Colonic mucosa (tissue), 4 donors: ENCODE data around the gene CD209. TPM values are rescaled to one million over a fixed set of nuclear protein-coding genes. Genes with fewer than 3 reads are reported as not detected.
A peak's percentile ranks its signal among the peaks of the same experiment; 100 is the strongest.

Source experiments
- DNase-seq: peaks from one replicate; pipeline ENCODE4 v3.0.0-alpha.2; 2020
- H3K27ac ChIP-seq: fragments of 200-600 bp; one replicate; pipeline ENCODE4 v1.8.0; 2021
- H3K27me3 ChIP-seq: fragments of 200-600 bp; one replicate; pipeline ENCODE4 v1.8.0; 2021
- H3K36me3 ChIP-seq: fragments of 200-600 bp; one replicate; pipeline ENCODE4 v1.8.0; 2021
- H3K4me1 ChIP-seq: fragments of 200-600 bp; one replicate; pipeline ENCODE4 v1.8.0; 2021; ENCODE audit warnings: mild to moderate bottlenecking
- H3K4me3 ChIP-seq: fragments of 200-600 bp; one replicate; pipeline ENCODE4 v1.8.0; 2021
- H3K9ac ChIP-seq, 2 donors: one replicate each; pipeline ENCODE4 v1.7.0; 2013; ENCODE audit warnings: control low read depth in 2 of 2, low read depth in 2 of 2, low read length in 2 of 2
- H3K9me3 ChIP-seq: fragments of 200-600 bp; one replicate; pipeline ENCODE4 v1.8.0; 2021
- intact Hi-C: fragments of 100-400 bp; cut with DNase I; formaldehyde crosslinking; loops from one replicate; pipeline ENCODE4 v1.14.1; 2022
- total RNA-seq, 2 donors: library from RNA; stranded (reverse); fragmentation: NEBNext Ultra II Directional in 1 of 2; extraction: Animal tissue kit (Norgen Biotek cat#: 25700) in 1 of 2; gene quantifications; one replicate each; pipeline ENCODE4 v1.2.1, GENCODE V29; 2021
- TF ChIP-seq, protein P1 (sequence below): fragments of 200-600 bp; IDR thresholded peaks from one replicate; pipeline ENCODE4 v1.8.0; 2022; ENCODE audit warnings: antibody characterized with exemption, mild to moderate bottlenecking
- donor health status: healthy.
- donor health status: DM: no; HTN: no; CAD: no.
- donor health status: DM: no; HTN: no; CAD: no.

Gene CD209
- total RNA-seq, 2 donors from 2014 or later, result 4.0 to 12.1 TPM

DNA sequence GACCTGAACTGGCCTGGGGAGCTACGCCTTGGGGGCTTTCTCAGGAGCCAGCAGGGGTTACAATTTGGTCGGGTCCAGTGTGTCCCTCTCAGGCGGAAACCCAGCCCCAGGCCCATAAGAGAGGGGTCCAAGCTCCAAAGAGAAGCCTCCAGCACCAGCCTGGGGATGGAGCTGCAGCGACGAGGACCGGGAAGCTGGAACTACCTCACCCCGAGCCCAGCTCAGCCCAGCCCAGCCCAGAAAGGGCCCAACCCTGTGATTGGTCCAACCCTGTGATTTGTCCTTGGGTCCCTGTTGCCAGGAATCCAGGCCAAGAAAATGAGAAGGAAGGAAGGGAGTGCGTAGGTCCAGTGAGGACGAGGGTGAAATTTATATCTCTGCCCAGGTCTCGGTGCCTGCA, 39.8 kb upstream of the CD209 start:
- intact Hi-C loops, result no loop called here
- TF ChIP-seq, protein P1, sequence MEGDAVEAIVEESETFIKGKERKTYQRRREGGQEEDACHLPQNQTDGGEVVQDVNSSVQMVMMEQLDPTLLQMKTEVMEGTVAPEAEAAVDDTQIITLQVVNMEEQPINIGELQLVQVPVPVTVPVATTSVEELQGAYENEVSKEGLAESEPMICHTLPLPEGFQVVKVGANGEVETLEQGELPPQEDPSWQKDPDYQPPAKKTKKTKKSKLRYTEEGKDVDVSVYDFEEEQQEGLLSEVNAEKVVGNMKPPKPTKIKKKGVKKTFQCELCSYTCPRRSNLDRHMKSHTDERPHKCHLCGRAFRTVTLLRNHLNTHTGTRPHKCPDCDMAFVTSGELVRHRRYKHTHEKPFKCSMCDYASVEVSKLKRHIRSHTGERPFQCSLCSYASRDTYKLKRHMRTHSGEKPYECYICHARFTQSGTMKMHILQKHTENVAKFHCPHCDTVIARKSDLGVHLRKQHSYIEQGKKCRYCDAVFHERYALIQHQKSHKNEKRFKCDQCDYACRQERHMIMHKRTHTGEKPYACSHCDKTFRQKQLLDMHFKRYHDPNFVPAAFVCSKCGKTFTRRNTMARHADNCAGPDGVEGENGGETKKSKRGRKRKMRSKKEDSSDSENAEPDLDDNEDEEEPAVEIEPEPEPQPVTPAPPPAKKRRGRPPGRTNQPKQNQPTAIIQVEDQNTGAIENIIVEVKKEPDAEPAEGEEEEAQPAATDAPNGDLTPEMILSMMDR, result no peak
- H3K27ac ChIP-seq, result no peak overlapping the region
- no peak overlapping the region for H3K9ac ChIP-seq
- no peak overlapping the region for H3K4me3 ChIP-seq
- H3K4me1 ChIP-seq, result no peaks in the 10 kb centered on the region
- peak; percentile 25 for DNase-seq
- no peaks in the 10 kb centered on the region for H3K9me3 ChIP-seq
- peaks cover 34% of the 10 kb centered on the region for H3K27me3 ChIP-seq
- no peaks in the 10 kb centered on the region for H3K36me3 ChIP-seq

DNA sequence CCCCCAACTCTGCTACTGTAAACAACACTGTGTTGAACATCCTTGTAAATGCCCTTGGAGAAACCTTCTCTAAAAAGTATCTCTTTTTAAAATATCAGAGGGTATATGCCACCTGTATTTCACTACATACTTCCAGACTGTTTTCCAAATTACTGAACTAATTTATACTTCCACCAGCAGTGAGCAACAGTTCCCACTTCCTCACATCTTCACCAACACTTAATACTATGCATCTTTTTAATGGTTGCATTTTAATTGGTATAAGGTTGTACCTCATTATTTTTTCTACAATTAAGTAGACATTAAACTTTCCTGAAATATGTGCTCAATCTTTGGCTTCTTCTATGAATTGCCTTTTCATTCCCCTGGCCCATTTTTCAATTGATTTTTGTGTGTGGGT, 37.5 kb upstream of the CD209 start:
- Histone ChIP-seq H3K27me3 (peaks cover 34% of the 10 kb centered on the region), H3K4me1 (no peaks in the 10 kb centered on the region)

DNA sequence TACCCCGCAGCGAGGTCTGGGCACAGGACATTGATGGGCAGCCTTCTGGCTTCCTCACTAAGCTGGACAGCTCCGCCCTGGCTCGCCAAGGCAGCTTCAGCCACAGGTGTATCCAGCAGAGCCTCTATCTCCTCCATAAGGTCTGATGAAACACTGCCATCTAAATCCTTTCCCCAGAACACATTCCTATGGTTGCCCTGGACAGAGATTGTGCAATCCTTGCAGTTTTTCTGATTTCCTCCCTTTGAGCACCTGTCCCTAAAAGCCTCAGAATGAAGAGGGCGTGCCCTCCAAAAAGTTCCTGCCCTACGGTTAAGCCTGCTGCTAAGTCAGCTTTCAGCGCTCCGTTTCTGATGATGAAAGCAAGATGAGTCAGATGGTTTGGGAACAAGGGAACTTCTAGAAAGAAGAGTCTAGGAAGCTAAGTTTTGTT, 36.7 kb upstream of the CD209 start:
- TF ChIP-seq, protein P1, result no peak
- Histone ChIP-seq H3K9ac (no peak overlapping the region), H3K9me3 (no peaks in the 10 kb centered on the region), H3K4me1 (no peaks in the 10 kb centered on the region), H3K4me3 (no peak overlapping the region), H3K27ac (no peak overlapping the region), H3K27me3 (peaks cover 26% of the 10 kb centered on the region), H3K36me3 (no peaks in the 10 kb centered on the region)
- intact Hi-C loops, result no loop called here
- DNase-seq, result no peak

More for the DNA sequence above, 37.5 kb upstream of the CD209 start:
- H3K36me3 ChIP-seq, result no peaks in the 10 kb centered on the region
- no peak overlapping the region for H3K27ac ChIP-seq
- no peak overlapping the region for H3K4me3 ChIP-seq
- H3K9me3 ChIP-seq, result no peaks in the 10 kb centered on the region
- H3K9ac ChIP-seq, result no peak overlapping the region
- DNase-seq, result no peak
- intact Hi-C loops, result no loop called here
- TF ChIP-seq, protein P1, result no peak

DNA sequence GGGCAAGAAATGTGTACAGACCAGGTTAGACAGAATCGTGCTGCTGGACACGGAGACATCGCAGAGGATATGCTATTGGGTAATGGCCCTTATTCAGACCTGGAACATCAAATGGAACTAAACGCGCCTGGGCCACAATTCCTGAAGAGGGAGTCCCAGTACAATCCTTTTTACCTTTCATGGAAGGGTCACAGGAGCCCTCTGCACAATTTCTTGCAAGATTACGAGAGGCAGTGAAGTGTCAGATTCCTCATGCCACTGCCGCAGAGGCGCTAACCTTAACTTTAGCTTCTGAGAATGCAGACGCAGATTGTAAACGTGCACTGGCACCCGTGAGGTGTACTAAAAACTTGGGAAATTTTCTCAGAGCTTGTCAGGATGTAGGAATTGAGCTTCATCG, 33.8 kb upstream of the CD209 start:
- no peak for DNase-seq
- H3K27me3 ChIP-seq, result peaks cover 3% of the 10 kb centered on the region
- no peaks in the 10 kb centered on the region for H3K4me1 ChIP-seq
- no peak overlapping the region for H3K4me3 ChIP-seq
- intact Hi-C loops, result no loop called here
- H3K27ac ChIP-seq, result no peak overlapping the region
- TF ChIP-seq, protein P1, result no peak
- H3K9ac ChIP-seq, result no peak overlapping the region
- no peaks in the 10 kb centered on the region for H3K36me3 ChIP-seq
- no peaks in the 10 kb centered on the region for H3K9me3 ChIP-seq

DNA sequence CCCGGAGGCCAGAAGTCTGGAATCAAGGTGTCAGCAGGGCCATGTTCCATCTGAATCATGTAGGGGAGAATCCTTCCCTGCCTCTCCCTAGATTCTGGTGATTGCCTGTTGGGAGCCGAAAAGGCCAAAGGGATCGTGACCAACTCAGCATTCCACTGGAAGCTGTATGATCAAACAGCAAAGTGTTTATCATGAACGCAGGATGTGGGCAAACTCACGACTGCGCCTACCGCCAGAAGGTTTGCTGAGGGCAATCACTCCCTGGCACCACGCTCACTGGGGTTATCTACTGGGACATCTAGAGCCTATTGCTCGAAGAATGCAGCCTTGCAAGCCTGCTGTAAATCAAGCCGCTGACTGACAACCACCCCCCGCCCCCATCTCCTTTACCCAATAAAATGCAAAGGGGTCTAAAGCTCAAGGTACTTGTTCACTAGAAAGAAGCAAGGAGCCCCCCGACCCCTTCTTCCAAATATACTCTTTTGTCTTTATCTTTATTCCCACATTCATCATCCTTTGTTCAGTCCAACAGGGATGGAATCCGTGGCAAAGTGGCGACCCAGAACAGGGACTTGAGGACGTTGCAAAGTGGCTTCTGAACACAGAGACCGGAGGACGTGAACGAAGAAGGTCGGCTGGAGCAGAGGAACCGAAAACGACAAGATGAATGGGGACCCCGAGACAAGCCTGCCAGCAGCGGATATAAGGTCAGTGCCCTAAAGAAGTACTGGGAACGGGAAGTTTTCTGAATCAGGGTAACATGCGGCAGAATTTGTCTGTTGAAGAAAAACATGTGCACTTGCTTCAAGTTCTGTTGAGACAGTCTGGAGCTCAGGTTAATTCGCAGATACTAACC, 32.5 kb upstream of the CD209 start:
- H3K9ac ChIP-seq, result no peak overlapping the region
- intact Hi-C loops, result no loop called here
- H3K36me3 ChIP-seq, result no peaks in the 10 kb centered on the region
- no peak overlapping the region for H3K4me3 ChIP-seq
- TF ChIP-seq, protein P1, result no peak
- no peak overlapping the region for H3K27ac ChIP-seq
- H3K9me3 ChIP-seq, result no peaks in the 10 kb centered on the region
- no peaks in the 10 kb centered on the region for H3K4me1 ChIP-seq
- H3K27me3 ChIP-seq, result no peaks in the 10 kb centered on the region
- DNase-seq, result no peak
